NCI-H128 (cell line): ENCODE measurements around the gene MXRA8.
A peak's percentile ranks its signal among the peaks of the same experiment; 100 is the strongest.
"Not testable (repeated sequence)": the region's sequence is repeated elsewhere in the genome, so short reads cannot be mapped to it uniquely, and the experiment has no call there.

Source experiments
- DNase-seq: peaks from one replicate; lab custom pipeline; 2025; ENCODE audit not compliant: unreplicated experiment; lab: John Stamatoyannopoulos, UW

MXRA8 gene

DNA sequence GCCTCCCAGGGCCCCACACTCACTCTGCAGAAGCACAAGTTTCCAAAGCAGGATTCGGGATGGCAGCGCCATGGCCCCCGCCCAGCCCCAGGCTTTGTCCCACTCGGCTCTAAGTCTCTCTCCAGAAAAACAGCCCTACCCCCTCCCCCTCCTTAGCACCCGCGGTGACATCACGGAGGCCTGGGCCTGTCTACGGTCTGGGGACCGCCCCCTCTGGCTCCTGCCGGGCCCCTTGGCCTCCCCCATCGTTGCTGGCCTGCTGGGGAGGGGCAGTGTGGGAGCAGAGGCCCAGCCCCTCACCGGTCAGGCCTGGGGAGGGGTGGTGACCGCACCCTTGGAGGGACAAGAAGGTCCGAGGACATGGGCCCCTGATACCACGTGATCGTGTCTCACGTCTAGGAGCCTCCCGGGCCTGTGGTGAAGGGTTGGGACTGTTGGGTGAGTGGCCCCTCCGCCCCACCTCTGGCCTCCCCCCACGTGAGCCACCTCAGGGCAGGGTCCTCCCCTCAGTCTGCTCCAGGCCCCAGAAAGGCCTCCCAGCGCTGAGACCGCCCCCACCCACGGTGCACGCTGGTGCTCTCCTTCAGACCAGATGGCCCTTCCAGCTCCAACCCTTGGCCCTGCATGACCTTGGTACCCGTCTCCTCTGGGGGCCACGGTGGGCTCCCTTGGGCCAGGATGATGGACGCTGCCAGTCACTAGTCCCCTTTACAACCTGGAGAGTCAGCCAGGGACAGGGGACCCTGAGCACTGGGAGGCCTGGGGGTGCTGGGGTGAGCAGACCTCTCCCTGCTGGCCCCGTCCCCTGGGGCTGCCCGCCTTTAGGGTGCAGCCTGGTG is at the start of gene MXRA8:
TSS of gene MXRA8 (minus strand) at position 123 of the 839 bp plus-strand sequence. CDS start at position 72, 51 bp downstream.
- DNase-seq, result no peak

DNA sequence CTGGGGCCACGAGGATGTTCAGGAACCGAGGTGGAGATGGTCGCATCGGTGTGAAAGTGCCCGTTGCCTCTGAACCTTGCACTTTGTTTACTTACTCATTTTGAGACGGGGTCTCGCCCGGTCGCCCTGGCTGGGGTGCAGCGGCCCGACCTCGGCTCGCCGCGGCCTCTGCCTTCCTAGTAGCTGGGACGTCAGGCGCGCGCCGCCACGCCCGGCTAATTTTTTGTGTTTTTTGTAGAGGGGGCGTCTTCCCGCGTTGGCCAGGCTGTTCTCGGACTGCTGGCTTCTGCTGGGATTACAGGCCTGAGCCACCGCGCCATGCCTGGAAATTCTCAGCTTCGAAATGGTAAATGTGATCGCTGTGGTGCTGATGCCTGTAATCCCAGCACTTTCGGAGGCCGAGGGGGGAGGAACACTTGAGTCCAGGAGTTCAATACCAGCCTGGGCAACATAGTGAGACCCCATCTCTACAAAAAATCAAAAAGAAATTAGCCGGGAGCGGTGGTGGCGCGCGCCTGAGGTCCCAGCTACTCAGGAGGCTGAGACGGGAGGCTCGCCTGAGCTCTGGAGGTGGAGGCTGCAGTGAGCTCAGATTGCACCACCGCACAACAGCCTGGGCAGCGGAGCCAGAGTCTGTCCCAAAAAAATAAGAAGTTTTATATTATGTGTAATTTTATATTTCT is 49.4 kb upstream of the MXRA8 start:
- DNase-seq, result no peak

- DNase-seq, result peak; percentile 93
Measured at GRCh38 chr1:1406821-1407635, 48.7 kb upstream of the MXRA8 start, which contains the start of gene MRPL20. Gene MRPL20 (minus strand): TSS chr1:1407293. CDS start chr1:1407217, 76 bp downstream.

GRCh38 chr1:1406101-1406820 is 47.9 kb upstream of the MXRA8 start:
- DNase-seq, result no peak

DNA sequence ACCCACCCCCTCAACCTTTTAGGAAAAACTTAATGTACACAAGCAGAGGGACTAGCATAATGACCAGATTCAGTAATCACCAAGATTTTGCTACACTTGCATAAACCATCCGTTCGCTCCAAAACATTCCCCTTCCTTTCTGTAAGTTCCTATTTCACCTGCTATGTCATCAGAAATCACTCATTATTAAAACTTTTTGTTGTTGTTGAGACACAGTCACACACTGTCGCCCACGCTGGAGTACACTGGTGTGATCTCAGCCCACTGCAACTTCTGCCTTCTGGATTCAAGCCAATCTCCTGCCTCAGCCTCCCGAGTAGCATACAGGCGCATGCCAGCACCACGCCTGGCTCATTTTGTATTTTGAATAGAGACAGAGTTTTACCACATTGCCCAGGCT is 45.3 kb upstream of the MXRA8 start:
- no peak for DNase-seq

- not testable (repeated sequence) for DNase-seq
Measured at GRCh38 chr1:1402901-1403392, 44.6 kb upstream of the MXRA8 start.

- DNase-seq, result no peak
Measured at GRCh38 chr1:1402072-1402900, 43.9 kb upstream of the MXRA8 start.

DNA sequence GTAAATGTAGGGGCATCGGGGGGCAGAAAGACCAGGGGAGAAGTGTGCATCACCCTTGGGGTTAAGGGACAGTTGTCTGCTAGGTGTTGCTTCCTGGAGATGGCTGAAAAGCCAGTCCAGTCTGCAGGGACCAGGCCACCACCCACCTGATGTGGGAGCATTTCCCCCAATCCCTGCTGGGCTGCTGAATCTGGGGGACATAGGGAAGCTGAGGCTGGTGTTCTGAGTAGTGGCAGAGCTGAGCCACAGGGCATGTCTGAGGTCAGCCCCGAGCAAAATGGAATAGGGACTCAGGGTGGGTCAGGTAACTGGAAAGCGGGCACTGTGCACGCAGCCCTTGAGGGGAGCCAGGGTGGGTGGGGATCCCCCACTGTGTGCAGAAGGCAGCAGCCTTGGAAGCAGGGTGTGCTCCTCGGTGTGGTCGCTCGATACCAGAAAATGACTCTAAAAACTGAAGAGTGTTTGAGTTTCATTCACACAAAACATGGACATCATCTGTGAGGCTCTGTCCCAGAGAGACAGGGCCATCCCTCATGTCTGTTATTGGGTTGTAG is 43.2 kb upstream of the MXRA8 start:
- DNase-seq, result no peak

DNA sequence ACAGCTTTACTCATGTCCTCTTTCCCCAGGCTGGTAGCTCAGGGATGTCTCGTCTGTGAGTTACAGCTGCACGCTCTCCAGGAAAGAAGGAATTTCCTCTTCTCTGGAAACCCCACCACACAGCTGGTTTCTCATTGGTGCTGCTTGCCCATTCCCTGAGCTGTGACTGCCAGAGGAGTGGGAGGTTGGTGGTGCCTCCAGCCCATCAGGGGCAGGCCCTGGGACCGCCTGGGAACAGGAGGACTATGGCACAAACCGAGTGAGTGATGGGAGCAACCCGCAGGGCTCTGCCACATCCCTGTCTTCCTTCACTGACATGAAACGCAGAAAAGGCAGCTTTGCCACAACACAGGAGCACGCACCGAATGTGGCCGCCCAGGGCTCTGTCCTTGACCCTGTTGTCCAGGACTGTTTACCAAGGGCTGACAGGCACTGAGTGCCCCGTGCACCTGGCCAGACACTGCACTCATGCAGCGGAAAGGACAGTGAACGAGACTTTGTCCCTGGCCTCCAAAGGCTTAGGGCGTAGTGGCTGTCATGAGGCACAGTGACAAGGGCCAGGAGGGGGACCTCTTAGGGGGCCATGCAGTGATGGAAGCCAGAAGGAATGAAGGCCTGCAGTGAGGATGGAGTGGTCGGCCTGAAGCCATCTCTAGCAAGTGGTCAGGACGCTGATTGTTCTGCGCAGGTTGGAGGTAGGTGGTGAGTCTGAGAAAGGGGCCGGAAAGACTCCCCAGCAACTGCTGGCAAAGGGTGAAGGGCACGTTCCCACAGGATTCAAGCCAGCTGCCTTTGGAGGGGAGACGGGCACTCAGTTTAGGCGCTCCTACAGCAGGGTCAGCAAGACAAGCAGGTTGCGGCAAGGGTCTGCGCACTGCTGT is 42.5 kb upstream of the MXRA8 start:
- DNase-seq, result no peak

DNA sequence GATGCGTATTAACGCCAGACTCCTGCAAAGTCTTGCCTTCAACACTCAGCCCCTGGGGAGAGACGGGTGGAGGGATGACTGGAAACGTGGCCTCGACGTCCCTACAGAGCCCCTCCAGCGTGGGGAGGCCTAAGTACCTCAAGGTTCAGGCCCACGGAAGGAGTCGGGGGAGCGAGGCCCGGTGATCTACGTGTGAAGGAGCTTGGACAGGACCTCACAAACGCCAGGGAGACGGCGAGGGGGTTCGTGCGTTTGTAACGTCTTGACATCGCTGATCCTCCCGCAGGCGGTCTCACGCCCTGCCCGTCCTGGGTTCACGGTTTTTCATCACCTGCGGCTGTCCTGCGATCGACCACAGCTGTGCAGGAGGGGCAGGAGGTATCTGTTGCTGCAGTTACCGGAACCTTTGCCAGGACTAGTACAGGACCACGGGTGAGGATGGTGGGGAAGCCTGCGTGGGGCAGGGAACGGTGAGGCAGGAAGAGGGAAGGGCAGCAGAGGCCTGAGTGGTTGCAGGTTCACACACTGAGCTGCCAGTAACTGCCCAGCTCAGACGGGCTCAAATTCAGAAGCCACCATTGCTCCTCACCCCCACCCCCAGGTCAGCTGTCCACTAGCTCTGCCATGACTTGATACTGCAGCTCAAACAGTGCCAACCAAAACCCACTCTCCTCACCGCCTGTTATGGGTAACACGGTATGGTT is 41.7 kb upstream of the MXRA8 start:
- DNase-seq, result no peak

DNA sequence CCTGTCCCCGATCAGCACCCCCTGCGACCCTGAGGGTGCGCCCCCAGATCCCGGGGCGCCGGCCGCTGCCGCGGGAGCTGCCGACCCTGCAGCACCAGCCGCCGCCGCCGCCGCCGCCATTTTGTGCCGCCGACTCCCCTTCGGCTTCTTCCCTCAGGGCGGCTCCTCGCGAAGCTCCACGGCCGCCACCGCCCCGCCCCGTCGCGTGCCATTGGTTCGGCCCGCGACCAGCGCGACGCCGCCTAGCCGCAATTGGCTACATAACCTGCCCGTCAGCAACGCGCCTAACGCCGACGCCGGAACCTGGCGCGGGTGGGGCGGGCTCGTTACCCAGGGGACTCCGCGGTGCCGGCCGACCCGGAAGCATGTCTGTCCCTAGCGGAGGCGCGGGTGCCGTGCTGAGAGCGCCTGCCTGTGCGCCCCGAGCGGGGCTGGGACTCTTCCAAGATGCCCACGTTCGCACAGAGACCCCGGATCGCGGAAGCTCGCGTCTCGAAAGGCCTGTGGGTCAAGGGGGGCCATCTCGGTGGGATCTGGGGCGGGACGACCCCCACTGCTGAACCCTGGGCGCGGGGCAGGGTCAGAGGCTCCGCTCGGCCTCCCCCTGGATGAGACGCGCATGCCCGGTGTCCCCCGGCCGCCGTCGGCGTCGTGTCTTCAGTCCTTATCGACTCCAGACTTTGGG is 41.0 kb upstream of the MXRA8 start, which contains the start of gene CCNL2:
TSS of gene CCNL2 (minus strand) at position 149 of the 685 bp plus-strand sequence. CDS start at position 120, 29 bp downstream.
- DNase-seq, result peak; percentile 98

GRCh38 chr1:1398677-1399186 is 40.4 kb upstream of the MXRA8 start:
- no peak for DNase-seq

DNA sequence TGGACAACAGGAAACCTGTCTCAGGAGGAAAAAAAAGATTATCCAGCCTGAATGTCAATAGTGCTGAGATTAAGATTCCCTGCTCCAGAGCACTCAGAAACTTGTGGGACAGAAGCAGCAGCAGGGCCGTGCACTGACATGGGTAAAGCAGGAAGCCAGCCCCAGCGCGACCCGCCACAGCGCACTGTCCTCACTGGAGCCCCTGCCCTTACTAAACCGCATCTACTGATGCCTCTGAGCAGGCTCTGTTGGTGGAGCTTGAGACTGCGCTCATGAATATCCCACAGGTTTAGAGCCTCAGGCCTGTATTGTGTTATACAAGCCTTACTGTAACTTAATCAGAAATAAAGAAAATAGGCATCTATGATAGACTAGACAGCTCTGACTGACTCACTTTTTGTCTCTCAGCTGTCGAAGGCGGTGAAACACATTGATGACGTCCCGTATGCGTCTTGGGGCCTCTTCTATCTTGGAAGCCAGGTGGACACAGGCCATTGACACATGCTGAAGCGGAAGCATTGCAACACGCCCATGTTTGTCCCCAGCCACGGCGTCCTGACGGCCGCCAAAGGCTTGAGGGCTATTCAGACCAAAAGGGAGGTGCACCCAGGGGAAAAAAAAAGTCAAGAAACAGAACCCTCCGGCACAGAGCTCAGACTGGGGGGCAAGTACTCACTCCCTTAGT is 39.6 kb upstream of the MXRA8 start:
- DNase-seq, result no peak

GRCh38 chr1:1395166-1395565 is 36.8 kb upstream of the MXRA8 start:
- DNase-seq, result no peak

- DNase-seq, result no peak
Measured at GRCh38 chr1:1394116-1394515, 35.8 kb upstream of the MXRA8 start.

- no peak for DNase-seq
Measured at GRCh38 chr1:1393428-1393827, 35.1 kb upstream of the MXRA8 start.
